HG03378 (cell line): ENCODE results near the gene DGKK.
"Not testable (repeated sequence)": the region's sequence is repeated elsewhere in the genome, so short reads cannot be mapped to it uniquely, and the experiment has no call there.

ENCODE experiments used
- ATAC-seq: cut with Tn5 transposase; IDR thresholded peaks from one replicate; pipeline ENCODE4 v1.9.1; 2021; ENCODE audit warnings: mild to moderate bottlenecking, moderate library complexity; ENCODE audit not compliant: unreplicated experiment

The DGKK gene

DNA sequence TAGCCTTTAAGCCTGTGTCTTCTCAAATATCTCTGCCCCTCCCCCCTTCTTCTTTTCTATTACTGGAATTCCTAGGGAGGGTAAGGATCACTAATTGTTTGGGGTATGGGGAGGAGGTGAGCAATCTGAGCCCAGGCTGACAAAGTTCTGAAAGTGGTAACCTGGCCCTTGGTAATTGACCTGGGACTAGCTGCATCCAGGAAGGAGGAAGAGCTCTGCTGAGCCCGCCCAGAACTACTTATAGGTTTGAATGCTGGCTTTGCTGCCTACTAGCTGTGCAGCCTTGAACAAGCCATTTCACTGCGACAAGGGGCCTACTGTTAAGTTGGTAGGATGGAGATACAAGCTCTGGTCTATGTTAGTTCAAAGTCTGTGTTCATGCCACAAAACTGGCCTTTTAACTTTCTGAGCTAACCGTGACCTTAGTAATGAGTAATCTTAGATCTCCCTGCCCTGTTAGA lies 37.8 kb downstream of the DGKK start:
- no peak for ATAC-seq

DNA sequence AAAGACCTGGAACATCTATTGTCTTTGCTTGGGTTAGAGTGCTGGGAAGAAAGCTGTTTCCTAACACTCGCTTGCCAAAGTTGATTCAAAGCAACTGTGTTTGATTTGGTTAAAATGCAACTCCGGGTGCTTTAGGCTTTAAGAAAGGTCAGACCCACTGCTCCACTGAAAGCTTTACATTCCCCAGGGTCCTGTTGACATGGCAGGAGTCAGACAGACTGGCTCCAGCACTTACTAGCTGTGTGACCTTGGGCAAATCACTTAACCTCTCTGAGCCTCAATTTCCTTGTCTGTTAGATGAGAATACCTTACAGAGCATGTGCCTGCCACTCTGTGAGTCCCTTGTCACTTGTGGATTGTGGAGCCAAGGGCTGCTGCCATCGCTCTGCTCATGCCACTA lies 39.0 kb downstream of the DGKK start:
- no peak for ATAC-seq

DNA sequence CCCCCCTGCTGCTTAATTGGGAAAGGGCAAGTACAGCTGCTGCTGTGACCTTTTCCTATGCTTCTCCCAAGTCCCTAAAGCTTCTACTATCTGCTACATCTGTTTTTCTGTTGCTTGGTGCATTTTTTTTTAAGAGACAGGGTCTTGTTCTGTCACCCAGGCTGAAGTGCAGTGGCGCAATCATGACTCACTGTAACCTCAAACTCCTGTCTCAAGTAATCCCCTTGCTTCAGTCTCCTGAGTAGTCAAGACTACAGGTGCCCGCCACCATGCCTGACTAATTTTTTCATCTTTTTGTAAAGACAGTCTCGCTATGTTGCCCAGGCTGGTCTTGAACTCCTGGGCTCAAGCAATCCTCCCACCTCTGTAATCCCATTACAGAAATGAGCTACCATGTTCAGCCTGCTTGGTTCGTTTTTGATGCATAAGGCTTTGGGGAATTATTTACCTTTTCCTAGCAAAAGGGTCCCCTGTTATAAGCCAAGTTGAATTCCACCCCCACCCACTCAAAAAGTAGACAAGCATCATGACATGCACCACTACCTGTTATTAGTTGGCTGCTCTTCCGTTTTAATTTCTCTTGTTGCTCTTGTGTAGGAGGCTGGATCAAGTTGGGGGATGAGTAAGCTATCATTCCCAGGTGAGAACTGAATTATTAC lies 39.6 kb downstream of the DGKK start:
- no peak for ATAC-seq

DNA sequence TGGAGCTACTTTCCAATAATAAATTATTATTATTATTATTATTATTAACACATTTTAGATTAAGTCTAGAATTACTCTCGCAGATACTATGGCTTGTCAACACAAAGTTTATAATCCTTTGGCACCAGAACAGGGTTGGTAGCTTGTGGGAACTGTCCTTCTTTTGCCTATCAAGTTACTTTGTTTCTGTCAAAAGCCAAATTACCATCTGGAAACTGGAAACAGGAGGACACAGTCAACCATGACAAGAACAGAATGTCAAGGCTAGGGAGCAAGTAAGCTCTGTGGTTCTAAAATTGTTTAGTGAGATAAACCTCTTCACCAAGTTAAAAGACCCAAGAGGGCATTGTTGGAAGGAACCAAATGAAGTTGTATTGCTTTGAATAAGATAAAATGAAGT lies 42.5 kb downstream of the DGKK start:
- ATAC-seq = no peak

DNA sequence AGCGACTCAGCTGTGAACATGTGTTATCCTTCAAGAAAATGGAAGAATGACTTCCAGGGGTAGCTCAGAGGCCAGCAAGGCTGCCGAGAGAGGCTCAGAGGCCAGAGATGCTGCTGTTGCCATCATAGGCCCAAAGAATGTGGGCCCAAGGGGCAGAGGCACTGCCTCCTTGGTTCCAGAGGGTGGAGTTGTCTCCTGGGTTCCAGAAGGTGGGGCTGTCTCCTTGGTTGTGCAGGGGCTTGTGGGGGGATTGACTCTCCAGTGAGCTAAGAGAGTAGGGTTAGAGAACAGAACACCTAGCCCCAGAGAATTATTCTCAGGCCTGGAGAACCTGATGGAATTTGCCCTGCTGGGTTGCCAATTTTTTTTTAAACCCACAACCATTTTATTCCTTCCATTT lies 62.6 kb downstream of the DGKK start:
- no peak for ATAC-seq

DNA sequence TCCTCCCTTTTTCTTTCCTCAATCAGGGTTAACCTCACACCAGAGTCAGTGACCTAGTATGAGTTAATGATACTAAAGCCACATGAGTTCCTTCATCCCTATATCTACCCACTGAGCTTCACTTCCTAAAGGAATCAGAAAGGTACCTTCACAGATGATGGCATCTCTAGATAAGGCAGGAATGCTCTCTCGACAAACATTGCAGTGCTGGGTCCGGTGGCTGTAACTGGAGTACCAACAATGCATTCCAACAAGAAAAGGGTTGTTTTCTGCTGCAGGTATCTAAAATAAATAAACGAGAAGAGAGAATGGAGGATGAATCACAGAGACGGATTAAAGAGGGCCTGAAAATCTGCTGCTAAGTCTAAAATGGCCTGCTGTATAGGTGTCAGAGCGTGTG lies 66.7 kb downstream of the DGKK start:
- no peak for ATAC-seq

DNA sequence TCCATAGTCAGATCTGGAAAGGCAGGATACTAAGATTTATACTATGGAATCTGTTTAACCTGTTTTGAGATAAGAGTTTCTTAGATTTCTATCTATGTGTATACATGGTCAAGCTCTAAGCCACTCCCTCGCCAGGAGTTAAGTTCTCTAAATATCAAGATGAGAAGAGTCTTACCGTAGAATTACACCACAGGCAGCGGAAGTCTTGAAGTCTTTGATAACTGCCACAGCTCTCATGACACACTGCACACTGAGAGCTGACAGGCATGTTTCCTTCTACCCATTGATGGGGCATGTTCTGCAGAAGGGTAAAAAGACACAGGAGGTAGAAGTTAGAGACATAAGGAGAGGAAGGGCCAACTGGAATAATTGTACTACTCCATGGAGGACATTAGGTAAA lies 67.7 kb downstream of the DGKK start:
- ATAC-seq = no peak

DNA sequence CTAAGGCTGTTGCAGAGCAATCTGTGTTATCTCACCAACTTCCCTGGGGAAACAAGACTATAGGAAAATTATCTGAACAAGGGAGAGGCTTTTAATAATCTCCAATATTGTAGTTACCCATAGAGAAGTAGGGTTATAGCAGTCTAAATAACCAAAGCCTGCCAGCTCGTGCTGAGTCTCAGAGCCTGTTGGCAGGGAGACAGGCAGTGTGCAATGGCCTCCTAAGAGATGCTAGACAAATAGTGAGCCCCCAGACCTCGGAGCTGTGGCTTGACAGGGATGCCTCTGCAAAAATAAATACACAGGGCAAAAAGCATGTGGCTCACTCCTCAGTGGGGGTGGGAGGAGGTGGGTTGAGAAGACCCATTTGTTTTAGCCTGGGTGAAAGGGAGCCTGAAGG lies 76.7 kb downstream of the DGKK start:
- ATAC-seq = no peak

DNA sequence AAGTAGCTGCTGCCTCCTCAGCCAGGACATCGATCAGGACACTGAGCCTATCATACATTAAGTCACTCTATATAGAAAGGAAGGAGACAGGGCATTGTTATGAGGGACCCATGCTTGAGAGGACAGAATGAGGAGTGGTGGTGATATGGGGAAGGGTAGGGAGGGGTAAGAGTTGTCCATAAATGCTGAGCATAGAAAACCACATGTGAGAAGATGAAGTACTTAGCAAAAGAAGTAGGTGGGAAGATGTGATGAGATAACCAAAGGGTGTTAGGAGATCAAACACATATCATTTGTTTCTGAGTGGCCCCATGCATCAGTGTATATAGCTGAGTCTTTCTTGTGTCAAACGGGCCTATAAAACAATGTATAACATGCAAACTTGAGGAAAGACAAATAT lies 84.1 kb downstream of the DGKK start:
- ATAC-seq = no peak

DNA sequence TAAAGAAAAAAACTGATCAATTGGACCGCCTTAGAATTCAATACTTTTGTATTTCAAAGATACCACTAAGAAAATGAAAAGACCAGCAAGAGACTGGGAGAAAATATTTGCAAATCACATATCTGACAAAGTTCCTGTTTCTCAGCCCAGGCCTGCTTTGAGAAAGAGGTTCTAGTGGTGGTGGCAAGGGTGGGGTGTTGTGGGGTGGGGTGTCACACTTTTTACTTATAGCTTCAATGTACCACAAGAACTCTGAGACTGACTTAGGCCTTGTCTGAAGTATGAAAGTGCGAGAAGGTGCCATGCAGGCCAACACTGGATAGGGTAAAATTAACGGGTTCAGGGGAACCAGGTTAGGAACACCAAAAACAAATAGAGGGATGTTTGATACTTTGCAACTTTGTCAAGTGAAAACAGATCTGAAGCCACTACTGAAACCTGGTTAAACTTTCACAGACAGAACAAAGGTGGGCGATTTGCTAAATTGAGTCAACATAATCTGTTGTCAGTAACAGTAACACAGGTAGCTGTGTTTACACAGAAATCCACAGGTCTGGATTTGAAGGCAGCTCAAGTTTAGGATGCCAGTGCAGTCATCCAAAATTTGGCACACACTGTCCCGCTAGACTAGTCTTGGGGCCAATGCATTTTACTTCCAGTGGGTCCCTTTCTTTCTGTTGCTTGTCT lies 88.8 kb downstream of the DGKK start:
- ATAC-seq = no peak

DNA sequence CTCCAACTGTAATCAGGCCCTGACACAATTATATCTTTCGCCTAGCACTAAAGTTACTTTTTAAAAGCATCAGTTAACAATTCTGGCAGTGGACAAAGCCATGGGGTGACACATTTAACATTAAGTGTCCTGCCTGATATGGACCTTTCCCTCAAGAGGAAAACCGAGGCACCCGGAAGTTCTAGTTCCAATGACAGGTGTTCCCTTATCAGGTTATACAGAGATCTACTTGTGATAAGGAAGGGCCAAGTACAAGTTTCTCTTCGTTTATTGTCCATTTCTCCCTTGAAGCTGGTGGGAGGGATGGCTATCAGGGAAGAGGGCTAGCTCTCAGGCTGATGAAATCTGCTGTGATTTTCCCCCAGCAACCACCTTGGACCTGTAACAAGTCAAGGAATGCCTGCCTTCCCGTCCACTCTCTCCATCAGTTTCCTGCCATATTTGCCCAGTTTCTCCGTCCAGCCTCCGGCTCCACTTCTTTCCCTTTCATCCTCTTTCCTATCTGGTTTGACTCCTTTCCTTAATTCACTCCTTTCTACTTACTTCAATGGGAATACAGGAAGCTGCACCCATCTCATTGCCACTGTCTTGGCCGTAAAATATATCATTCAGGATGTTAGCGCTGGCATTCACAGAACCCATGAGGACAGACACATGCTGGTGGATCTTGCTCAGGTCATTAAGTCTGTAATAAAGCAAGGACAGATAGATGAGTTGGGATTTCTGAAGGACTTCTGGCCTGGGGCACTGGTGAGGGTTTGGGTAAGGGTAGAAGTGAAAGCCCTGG lies 95.0 kb downstream of the DGKK start:
- ATAC-seq = no peak

DNA sequence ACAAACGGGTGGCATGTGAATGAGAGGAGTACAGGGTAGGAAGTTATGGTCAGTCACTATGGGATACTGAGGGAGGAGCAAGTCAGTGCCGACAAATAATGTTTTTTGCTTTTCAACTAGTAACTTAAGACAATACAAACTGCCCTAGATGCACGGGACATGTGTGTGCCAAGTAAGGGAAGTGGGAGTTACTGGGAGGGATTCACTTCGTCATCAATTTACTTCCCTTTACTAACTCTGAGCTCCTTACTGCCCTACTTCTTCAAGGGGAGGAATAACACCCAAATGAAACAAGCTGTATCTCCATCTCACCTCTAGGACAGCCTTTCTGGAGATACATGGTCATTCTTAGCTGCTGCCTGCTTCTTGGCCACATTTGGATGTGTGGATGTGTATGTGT lies 97.7 kb downstream of the DGKK start:
- ATAC-seq = no peak

DNA sequence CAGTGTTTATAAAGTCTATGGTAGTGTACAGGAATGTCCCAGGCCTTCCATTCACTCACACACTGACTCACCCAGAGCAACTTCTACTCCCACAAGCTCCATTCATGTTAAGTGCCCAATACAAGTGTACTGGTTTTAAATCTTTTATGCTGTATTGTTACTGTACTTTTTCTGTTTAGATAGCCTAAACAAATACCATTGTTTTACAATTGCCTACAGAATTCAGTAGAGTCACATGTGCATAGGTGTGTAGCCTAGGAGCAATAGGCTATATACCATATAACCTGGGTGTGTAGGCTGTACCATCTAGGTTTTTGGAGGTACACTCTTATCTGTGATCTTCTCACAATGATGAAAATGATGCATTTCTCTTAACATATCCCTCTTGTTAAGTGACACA lies 126.7 kb downstream of the DGKK start:
- ATAC-seq = no peak

DNA sequence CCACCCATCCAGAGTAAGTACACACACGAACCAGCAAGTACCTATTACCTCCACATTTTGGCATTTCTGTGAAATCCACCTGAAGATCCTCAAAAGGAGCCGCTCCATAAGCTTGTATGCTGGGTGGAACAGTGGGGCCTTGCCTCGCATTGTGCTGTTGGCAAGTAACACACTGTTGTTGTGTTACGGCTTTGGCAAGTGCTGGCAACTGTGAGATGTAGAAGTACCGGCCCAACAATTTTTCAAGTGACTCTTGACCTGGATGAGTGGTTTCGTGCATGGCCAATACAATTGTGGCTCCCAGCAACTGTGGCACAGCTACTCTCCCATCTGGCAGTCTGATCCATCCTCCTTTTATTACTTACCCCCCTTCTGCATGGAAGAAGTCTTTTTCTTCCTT lies 137.3 kb downstream of the DGKK start:
- no peak for ATAC-seq

DNA sequence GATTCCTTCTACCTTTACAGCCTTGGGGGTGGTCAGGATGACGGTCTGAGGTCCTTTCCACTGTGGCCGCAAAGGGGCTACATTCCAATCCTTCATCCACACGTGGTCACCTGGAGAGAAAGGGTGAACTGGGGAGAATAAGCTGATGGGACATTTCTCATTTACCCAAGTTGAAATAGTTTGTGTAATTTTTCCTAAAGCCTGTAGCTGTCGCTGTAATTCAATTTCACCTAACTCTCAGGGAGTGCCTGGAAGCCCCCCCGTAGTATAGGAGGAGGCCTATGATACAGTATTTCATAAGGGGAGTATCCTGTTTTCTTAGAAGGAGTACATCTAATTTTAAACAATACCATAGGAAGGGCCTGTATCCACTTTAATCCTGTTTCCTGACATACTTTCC lies 138.0 kb downstream of the DGKK start:
- not testable (repeated sequence) for ATAC-seq

DNA sequence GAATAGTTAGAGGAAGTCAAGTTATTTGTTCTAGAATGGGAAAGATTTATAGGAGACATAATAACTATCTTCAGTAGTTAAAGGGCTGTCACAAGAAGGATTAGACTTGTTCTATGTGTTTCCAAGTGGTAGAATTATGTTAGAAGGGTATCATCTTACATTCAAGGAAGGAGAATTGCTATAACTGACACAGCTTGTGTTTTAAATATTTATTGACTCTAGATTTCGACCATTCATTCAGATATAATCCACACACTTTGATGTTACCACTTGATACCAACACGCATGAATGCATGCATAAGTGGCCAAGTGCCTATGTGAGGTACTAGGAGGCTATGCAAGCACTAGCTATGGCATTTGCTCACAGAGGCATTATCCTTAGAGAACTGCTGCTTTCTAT lies 143.4 kb downstream of the DGKK start:
- no peak for ATAC-seq
